GM12878 (cell line): ENCODE results near the gene COPZ2. TPM values are rescaled to one million over a fixed set of nuclear protein-coding genes. Genes with fewer than 3 reads are reported as not detected.
A peak's percentile ranks its signal among the peaks of the same experiment; 100 is the strongest.

ENCODE experiments used
- ATAC-seq: fragments of 200-7000 bp; cut with Tn5 transposase; 3 replicates; pipeline ENCODE4 v1.9.1; 2020; ENCODE audit warnings: mild to moderate bottlenecking, moderate library complexity
- BruUV-seq: library from RNA; stranded (reverse); fragments of 400-500 nt; replicated peaks from 2 replicates; lab custom pipeline; 2021; lab: Mats Ljungman, UMichigan
- CTCF ChIA-PET: fragments of 300-600 bp; sonication (Branson Sonifier 250); formaldehyde crosslinking; extraction: SDS; loops from one replicate; lab custom pipeline; 2021; ENCODE audit warnings: inconsistent platforms; lab: Yijun Ruan, JAX
- POLR2A ChIA-PET: fragments of 350-600 bp; formaldehyde crosslinking; extraction: SDS; loops from one replicate; lab custom pipeline; 2021; ENCODE audit warnings: inconsistent platforms; lab: Charles Lee
- RAD21 ChIA-PET: fragments of 300-600 bp; sonication (Branson Sonifier 250); formaldehyde crosslinking; loops from one replicate; lab custom pipeline; 2023; ENCODE audit warnings: antibody characterized with exemption; ENCODE audit not compliant: unreplicated experiment; lab: Charles Lee
- SMC1A ChIA-PET: fragments of 300-600 bp; sonication (Branson Sonifier 250); formaldehyde crosslinking; loops from one replicate; lab custom pipeline; 2023; ENCODE audit not compliant: unreplicated experiment, uncharacterized antibody; lab: Charles Lee
- DNase-seq: peaks from one replicate; pipeline ENCODE4 v3.0.0-alpha.2; 2011; ENCODE audit warnings: low read depth, low spot score
- FAIRE-seq: peaks from 3 replicates; lab custom pipeline; 2011; peaks lifted over from hg19 to GRCh38; lab: Jason Lieb, UNC
- H2AFZ ChIP-seq: 2 replicates; pipeline ENCODE4 v1.6.0; 2011; ENCODE audit warnings: low read depth, low read length, control low read depth; ENCODE audit not compliant: control insufficient read depth
- H3K27ac ChIP-seq: 2 replicates; pipeline ENCODE4 v1.5.1; 2011; ENCODE audit warnings: control low read depth; ENCODE audit not compliant: control insufficient read depth, insufficient read depth
- H3K27me3 ChIP-seq, 2 experiments: replicated peaks in 1 of 2; 2 replicates each; pipeline versions ENCODE4 v1.6.0 to v1.6.1; 2011; ENCODE audit warnings: low read length in 1 of 2; ENCODE audit not compliant: control insufficient read depth in 2 of 2, insufficient read depth in 2 of 2
- H3K36me3 ChIP-seq, 2 experiments: 2 replicates each; pipeline ENCODE4 v1.5.1; 2011; ENCODE audit warnings: low read length in 1 of 2; ENCODE audit not compliant: control insufficient read depth in 2 of 2, insufficient read depth in 2 of 2
- H3K4me1 ChIP-seq: 2 replicates; pipeline ENCODE4 v1.6.1; 2011; ENCODE audit warnings: mild to moderate bottlenecking, low read length, moderate library complexity, mixed read lengths; ENCODE audit not compliant: control insufficient read depth, insufficient read depth
- H3K4me2 ChIP-seq: 2 replicates; pipeline ENCODE4 v1.6.0; 2011; ENCODE audit warnings: control low read depth; ENCODE audit not compliant: control insufficient read depth, insufficient read depth
- H3K4me3 ChIP-seq: fragments of 200-600 bp; sonication (generic); 2 replicates; pipeline ENCODE4 v1.5.1; 2016
- H3K79me2 ChIP-seq: 2 replicates; pipeline ENCODE4 v1.6.0; 2011; ENCODE audit warnings: low read length; ENCODE audit not compliant: control insufficient read depth, insufficient read depth
- H3K9ac ChIP-seq: 2 replicates; pipeline ENCODE4 v1.8.0; 2011; ENCODE audit warnings: low read length, control low read depth, mixed read lengths; ENCODE audit not compliant: control insufficient read depth, insufficient read depth
- H3K9me3 ChIP-seq: replicated peaks from 3 replicates; pipeline ENCODE4 v1.5.1; 2011; ENCODE audit warnings: mild to moderate bottlenecking, low read length; ENCODE audit not compliant: control insufficient read depth, insufficient read depth
- H4K20me1 ChIP-seq: 2 replicates; pipeline ENCODE4 v1.6.0; 2011; ENCODE audit not compliant: control insufficient read depth, insufficient read depth
- BCL11A ChIP-seq: IDR thresholded peaks from 2 replicates; pipeline ENCODE4 v1.6.1; 2011; ENCODE audit warnings: low read depth, low read length
- MTA3 ChIP-seq: IDR thresholded peaks from 2 replicates; pipeline ENCODE4 v1.6.1; 2012; ENCODE audit warnings: low read length, inconsistent platforms, borderline replicate concordance
- NFYB ChIP-seq: IDR thresholded peaks from 2 replicates; pipeline ENCODE4 v1.6.1; 2011; ENCODE audit warnings: low read depth, mild to moderate bottlenecking, low read length, improper control_type of control experiment, moderate library complexity; ENCODE audit not compliant: insufficient read depth
- RELA ChIP-seq: fragments of 450-650 bp; IDR thresholded peaks from 2 replicates; pipeline ENCODE4 v1.8.0; 2014; ENCODE audit warnings: borderline replicate concordance; ENCODE audit not compliant: partially characterized antibody
- TCF12 ChIP-seq: IDR thresholded peaks from 2 replicates; pipeline ENCODE4 v1.6.1; 2011; ENCODE audit warnings: low read depth, mild to moderate bottlenecking, low read length
- ZBTB33 ChIP-seq: fragments of 450-650 bp; IDR thresholded peaks from 2 replicates; pipeline ENCODE4 v1.6.1; 2017; ENCODE audit warnings: mild to moderate bottlenecking
- WGBS: methylation state at CpG from one replicate; pipeline ENCODE4 v1.1.6; 2016; ENCODE audit warnings: low lambda C conversion rate; ENCODE audit not compliant: insufficient replicate concordance, insufficient coverage; ENCODE audit errors: missing lambda C conversion rate; 5-methylcytosine and 5-hydroxymethylcytosine counted together
- in situ Hi-C: fragments of 300-500 bp; cut with MboI; formaldehyde crosslinking; loops from 9 replicates; pipeline ENCODE4 v1.14.3; 2018; ENCODE audit warnings: mixed read lengths
- intact Hi-C: fragments of 100-400 bp; cut with micrococcal nuclease; formaldehyde crosslinking; loops from one replicate; pipeline ENCODE4 v1.14.2; 2022; ENCODE audit not compliant: unreplicated experiment
- polyA plus RNA-seq, 11 experiments: library from polyadenylated mRNA; depleted of rRNA in 4 of 11; unstranded in 6 of 11; stranded (reverse) in 5 of 11; fragments of >200 nt; fragmentation: Nextera tagmentation in 4 of 11; fragmentation: Illumina TruSeq in 1 of 11; extraction: Ambion mirVana in 4 of 11; extraction: Trizol in 1 of 11; gene quantifications; 1 replicate in 1 of 11; 2 replicates in 10 of 11; pipeline versions ENCODE4 v1.2.1 to v1.2.3, GENCODE V29; 2011 to 2016; ENCODE audit warnings: inconsistent platforms in 2 of 11, missing spikeins in 2 of 11, low read depth in 1 of 11
- total RNA-seq, 4 experiments: library from RNA; depleted of rRNA in 3 of 4; stranded (reverse); fragments of >200 nt in 3 of 4; fragmentation: Illumina TruSeq in 1 of 4; extraction: Trizol in 1 of 4; gene quantifications; 2 replicates each; pipeline versions ENCODE4 v1.2.1 to v1.2.3, GENCODE V29; 2013 to 2021

The COPZ2 gene
- total and polyA plus RNA-seq, 10 of the 15 experiments (the other 5 are each of a cell fraction or from before 2014, with no cell fraction given) = 0.20 to 4.3 (median 2.6) TPM

- no peak for FAIRE-seq
- TF ChIP-seq ZBTB33 (no peak), MTA3 (no peak)
Measured at GRCh38 chr17:47981462-47981861, 56.1 kb downstream of the COPZ2 start.

GRCh38 chr17:47980541-47980940 lies 57.1 kb downstream of the COPZ2 start:
- in situ Hi-C loops (loop anchor here (5.0 kb wide), 1 partner anchor 37 kb away; no protein-coding TSS in a partner anchor), intact Hi-C loops (no loop called here)
- H3K4me1 ChIP-seq = no peaks in the 10 kb centered on the region; the same call in 1 of the 2 replicates
- BruUV-seq = no TSS peak
- H3K9me3 ChIP-seq = no peaks in the 10 kb centered on the region
- ChIA-PET POLR2A (no interaction called here), CTCF (interaction anchor here (0.7 to 12.3 kb wide), 4 partner anchors 10 to 36 kb away, joined by 3 to 454 read pairs (median 30); partner anchors contain the start of gene CDK5RAP3), RAD21 (interaction anchor here (0.9 to 5.0 kb wide), 4 partner anchors 22 to 45 kb away, joined by 3 to 107 read pairs (median 3); no protein-coding TSS in a partner anchor), SMC1A (interaction anchor here (1.1 to 17.2 kb wide), 3 partner anchors 9 to 37 kb away, joined by 3 to 332 read pairs (median 3); no protein-coding TSS in a partner anchor)
- TF ChIP-seq BCL11A (no peak), NFYB (peak; percentile 52; the same call in 1 of the 2 replicates), TCF12 (no peak), RELA (no peak)
- no peak overlapping the region for H3K4me3 ChIP-seq
- H3K36me3 ChIP-seq = peaks cover 24 to 42% of the 10 kb centered on the region in 2 experiments
- no peaks in the 10 kb centered on the region for H3K79me2 ChIP-seq
- no peaks in the 10 kb centered on the region for H3K27me3 ChIP-seq
- no peaks in the 10 kb centered on the region for H4K20me1 ChIP-seq
- no peak overlapping the region for H3K9ac ChIP-seq
- no peak overlapping the region for H3K4me2 ChIP-seq
- H3K27ac ChIP-seq = no peak overlapping the region
- DNase-seq = no peak
- FAIRE-seq = no peak
- ATAC-seq = no peak
- no peak overlapping the region for H2AFZ ChIP-seq

More at GRCh38 chr17:47981462-47981861, 56.1 kb downstream of the COPZ2 start:
- Histone ChIP-seq H3K4me3 (no peak overlapping the region), H3K9ac (no peak overlapping the region), H3K27ac (no peak overlapping the region), H3K79me2 (no peaks in the 10 kb centered on the region), H3K9me3 (no peaks in the 10 kb centered on the region), H3K4me1 (no peaks in the 10 kb centered on the region; the same call in 1 of the 2 replicates), H3K27me3 (no peaks in the 10 kb centered on the region), H3K4me2 (no peak overlapping the region), H4K20me1 (no peaks in the 10 kb centered on the region), H3K36me3 (peaks cover 19 to 42% of the 10 kb centered on the region in 2 experiments), H2AFZ (no peak overlapping the region)
- intact Hi-C loops (no loop called here), in situ Hi-C loops (loop anchor here (5.0 kb wide), 1 partner anchor 36 kb away; no protein-coding TSS in a partner anchor)
- ChIA-PET RAD21 (interaction anchor here (0.6 to 5.0 kb wide), 4 partner anchors 31 to 44 kb away, joined by 3 to 107 read pairs (median 3); no protein-coding TSS in a partner anchor), POLR2A (no interaction called here), CTCF (interaction anchor here (1.9 to 12.3 kb wide), 4 partner anchors 11 to 35 kb away, joined by 4 to 454 read pairs (median 30); partner anchors contain the start of gene CDK5RAP3), SMC1A (interaction anchor here (1.4 to 17.2 kb wide), 3 partner anchors 26 to 36 kb away, joined by 3 to 332 read pairs (median 8); no protein-coding TSS in a partner anchor)
- BruUV-seq = no TSS peak
- ATAC-seq = no peak
- WGBS = 99% methylated on average over 9 of the region's 9 CpGs
- DNase-seq = no peak
